ENCODE results near the gene CPTP.

GRCh38 chr1:1275836-1276235, 48.8 kb upstream of the CPTP start:
- TF ChIP-seq CTCF (IDR thresholded peaks at IDR 0.05; ENCODE audit: poor library complexity, severe bottlenecking), result no peak
- TF ChIP-seq POLR2AphosphoS5 (IDR thresholded peaks at IDR 0.05), result no peak
- no peak for TF ChIP-seq EZH2 (IDR thresholded peaks at IDR 0.05; ENCODE audit: borderline replicate concordance, insufficient read depth, low read length, poor library complexity, severe bottlenecking)

Data from neural cell (in vitro differentiated cells).